ENCODE data around the gene PNPLA3.

DNA sequence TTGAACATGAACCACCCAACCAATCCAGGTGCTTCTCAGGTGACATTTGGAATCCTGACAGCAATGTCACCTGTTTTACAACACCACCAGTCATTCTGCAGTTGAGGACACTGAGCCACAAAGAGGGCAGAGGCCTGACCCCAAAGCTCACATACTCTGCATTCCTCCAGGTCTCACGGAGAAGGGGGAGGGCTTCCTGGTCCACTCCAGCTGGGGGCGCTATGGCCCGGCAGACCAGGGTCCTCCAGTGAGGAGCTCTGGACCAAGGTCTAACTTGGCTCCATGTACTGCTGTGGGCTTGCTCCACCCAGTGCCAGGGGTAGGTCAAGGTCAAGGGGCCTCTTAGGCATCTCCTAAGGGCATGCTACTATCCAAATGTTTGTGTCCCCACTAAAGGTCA is 1.5 kb upstream of the PNPLA3 start:
- TF ChIP-seq, protein P1, sequence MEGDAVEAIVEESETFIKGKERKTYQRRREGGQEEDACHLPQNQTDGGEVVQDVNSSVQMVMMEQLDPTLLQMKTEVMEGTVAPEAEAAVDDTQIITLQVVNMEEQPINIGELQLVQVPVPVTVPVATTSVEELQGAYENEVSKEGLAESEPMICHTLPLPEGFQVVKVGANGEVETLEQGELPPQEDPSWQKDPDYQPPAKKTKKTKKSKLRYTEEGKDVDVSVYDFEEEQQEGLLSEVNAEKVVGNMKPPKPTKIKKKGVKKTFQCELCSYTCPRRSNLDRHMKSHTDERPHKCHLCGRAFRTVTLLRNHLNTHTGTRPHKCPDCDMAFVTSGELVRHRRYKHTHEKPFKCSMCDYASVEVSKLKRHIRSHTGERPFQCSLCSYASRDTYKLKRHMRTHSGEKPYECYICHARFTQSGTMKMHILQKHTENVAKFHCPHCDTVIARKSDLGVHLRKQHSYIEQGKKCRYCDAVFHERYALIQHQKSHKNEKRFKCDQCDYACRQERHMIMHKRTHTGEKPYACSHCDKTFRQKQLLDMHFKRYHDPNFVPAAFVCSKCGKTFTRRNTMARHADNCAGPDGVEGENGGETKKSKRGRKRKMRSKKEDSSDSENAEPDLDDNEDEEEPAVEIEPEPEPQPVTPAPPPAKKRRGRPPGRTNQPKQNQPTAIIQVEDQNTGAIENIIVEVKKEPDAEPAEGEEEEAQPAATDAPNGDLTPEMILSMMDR (optimal IDR thresholded peaks at IDR 0.05 in 1 of 3, IDR thresholded peaks at IDR 0.05 in 1 of 3, conservative IDR thresholded peaks at IDR 0.05 in 1 of 3; ENCODE audit: extremely low read depth in 1 of 3, insufficient read depth in 2 of 3, low read length in 3 of 3): peak in 1 of 3 experiments; percentile 22
- no peak for TF ChIP-seq EZH2 (IDR thresholded peaks at IDR 0.05; ENCODE audit: low read length)

All from keratinocyte (primary cell).